Astrocyte of the spinal cord (primary cell): Measurements from ENCODE around the gene GTSE1.

ENCODE experiments used
- DNase-seq: peaks from one replicate; pipeline ENCODE4 v3.0.0; 2011; ENCODE audit warnings: low read depth, low spot score
- H3K4me3 ChIP-seq: 2 replicates; pipeline ENCODE4 v1.5.1; 2011; ENCODE audit warnings: low read depth, mild to moderate bottlenecking, low read length, moderate library complexity
- in situ Hi-C: cut with HindIII; loops from 2 replicates; pipeline ENCODE4 v1.10.0; 2017; ENCODE audit warnings: low sequenced_read_pairs
- TF ChIP-seq, protein P1 (sequence below): IDR thresholded peaks from 2 replicates; pipeline ENCODE4 v1.5.1; 2012; ENCODE audit warnings: low read depth, mild to moderate bottlenecking, low read length, inconsistent platforms

GTSE1 gene

GRCh38 chr22:46281866-46282678, 14.6 kb upstream of the GTSE1 start:
- H3K4me3 ChIP-seq: no peak overlapping the region
- TF ChIP-seq, protein P1, sequence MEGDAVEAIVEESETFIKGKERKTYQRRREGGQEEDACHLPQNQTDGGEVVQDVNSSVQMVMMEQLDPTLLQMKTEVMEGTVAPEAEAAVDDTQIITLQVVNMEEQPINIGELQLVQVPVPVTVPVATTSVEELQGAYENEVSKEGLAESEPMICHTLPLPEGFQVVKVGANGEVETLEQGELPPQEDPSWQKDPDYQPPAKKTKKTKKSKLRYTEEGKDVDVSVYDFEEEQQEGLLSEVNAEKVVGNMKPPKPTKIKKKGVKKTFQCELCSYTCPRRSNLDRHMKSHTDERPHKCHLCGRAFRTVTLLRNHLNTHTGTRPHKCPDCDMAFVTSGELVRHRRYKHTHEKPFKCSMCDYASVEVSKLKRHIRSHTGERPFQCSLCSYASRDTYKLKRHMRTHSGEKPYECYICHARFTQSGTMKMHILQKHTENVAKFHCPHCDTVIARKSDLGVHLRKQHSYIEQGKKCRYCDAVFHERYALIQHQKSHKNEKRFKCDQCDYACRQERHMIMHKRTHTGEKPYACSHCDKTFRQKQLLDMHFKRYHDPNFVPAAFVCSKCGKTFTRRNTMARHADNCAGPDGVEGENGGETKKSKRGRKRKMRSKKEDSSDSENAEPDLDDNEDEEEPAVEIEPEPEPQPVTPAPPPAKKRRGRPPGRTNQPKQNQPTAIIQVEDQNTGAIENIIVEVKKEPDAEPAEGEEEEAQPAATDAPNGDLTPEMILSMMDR: no peak
- no peak for DNase-seq
- in situ Hi-C loops: no loop called here

DNA sequence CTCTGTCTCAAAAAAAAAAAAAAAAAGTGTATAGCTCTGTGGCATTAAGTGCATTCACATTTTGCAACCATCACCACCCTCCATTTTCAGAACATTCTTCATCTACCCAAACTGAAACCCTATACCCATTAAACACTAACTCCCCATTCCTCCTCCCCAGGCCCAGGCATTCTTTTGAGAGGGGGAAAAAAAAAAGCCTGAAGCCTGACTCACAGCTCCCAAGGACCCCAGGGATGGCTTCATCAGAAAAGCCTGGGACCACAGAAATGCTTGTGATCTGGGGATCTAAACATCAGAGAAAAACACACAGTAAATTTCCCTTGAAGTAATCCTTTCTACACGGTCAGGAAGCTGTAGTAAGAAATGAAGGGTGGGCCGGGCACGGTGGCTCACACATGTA, 10.7 kb upstream of the GTSE1 start:
- no peak overlapping the region for H3K4me3 ChIP-seq
- DNase-seq: peak; percentile 10
- TF ChIP-seq, protein P1: no peak
- in situ Hi-C loops: no loop called here

- TF ChIP-seq, protein P1: no peak
- DNase-seq: no peak
- no peak overlapping the region for H3K4me3 ChIP-seq
- in situ Hi-C loops: no loop called here
Measured at GRCh38 chr22:46286941-46287872, 9.5 kb upstream of the GTSE1 start.

DNA sequence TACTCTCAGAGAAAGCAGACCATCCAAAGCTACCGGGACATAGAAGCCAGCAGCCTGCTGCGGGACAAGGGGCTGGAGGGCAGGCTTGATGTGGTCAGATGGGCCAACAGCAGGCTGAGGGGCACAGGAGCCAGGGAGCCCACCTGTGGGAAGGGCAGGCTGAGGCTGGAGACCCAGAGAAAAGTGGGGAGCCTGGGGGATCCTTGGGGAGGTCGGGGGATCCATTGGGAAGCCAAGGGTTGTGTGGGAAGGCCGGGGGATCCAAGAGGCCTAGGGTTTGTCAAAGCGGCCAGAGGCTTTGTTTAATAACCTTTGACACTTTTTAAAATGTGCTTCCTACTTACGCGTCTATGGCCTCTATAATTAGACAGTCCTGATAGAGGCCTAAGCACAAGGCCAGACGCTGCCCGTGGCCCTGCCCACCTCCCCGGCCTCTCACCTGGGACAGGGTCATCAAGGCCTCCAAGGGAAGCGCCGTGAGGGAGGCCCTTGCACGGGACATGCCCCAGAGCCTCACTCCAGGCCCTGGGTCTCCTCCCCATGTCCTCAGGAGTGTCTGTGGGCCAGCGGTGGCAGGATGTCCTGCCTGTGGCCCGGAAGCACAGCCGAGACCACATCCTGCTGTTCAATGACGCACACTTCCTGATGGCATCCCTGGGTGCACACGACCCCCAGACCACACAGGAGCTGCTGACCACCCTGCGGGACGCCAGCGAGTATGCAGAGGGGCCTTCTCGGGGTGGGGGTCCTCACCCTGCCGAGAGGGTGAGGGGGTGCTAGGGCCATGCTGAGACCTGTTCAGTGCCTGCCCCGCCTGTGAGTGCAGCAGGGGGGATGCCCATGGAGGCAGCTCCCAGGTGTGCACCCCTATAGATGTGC, 8.6 kb upstream of the GTSE1 start:
- TF ChIP-seq, protein P1: no peak
- no peak overlapping the region for H3K4me3 ChIP-seq
- no peak for DNase-seq
- in situ Hi-C loops: no loop called here

- TF ChIP-seq, protein P1: no peak
- no peak for DNase-seq
- in situ Hi-C loops: no loop called here
- H3K4me3 ChIP-seq: no peak overlapping the region
Measured at GRCh38 chr22:46288846-46289243, 7.8 kb upstream of the GTSE1 start.
